Activated CD4-positive, CD25-positive, alpha-beta regulatory T cell treated with anti-CD3 and anti-CD28 coated beads, Interleukin-2, amount 50 U/mL, for 24 hours (primary cell): ENCODE results near the gene CCL19.

ENCODE experiments used
- ATAC-seq, 2 donors: fragments of 150-1000 bp; cut with Tn5 transposase; one replicate each; pipeline ENCODE4 v1.10.0; 2021; ENCODE audit warnings: mild to moderate bottlenecking in 1 of 2, moderate library complexity in 1 of 2

Gene CCL19

DNA sequence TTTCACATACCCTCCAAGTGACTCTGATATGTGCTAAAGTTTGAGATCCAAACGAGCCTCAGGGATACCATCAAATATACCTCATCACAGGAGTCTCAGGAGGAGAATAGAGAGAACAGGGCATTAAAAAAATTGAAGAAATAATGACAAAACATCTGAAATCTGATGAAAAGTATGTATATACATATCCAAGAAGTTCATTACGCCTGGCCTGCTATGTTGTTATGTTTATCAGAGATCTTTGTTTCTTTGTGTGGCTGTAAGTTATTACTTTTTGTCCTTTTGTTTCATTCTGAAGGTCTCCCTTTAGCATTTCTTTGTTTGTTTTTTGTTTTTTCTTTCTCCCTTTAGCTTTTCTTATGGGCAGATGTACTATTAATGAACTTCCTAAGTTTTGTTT lies 2.5 kb upstream of the CCL19 start:
- no peak for ATAC-seq

- no peak for ATAC-seq
Measured at GRCh38 chr9:34691936-34692315, 850 bp upstream of the CCL19 start.

- ATAC-seq, result no peak
Measured at GRCh38 chr9:34689512-34689911, 1.6 kb downstream of the CCL19 start.

DNA sequence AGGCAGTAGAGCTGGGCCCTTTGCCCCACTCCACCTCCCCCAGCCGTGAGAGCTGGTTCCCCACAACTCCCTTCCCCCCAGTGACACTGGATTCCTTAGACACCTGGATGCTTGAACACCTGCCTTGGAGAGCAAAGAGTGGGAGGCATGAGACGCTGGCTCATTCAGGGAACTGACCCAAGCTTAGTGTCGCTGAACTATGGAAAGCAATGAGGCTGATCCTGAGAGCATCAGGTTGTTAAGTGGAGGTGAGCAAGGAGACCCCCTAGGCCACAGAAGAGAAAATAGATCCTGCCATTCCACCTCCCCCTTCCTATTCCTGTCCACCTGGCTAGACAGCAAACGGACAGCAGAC lies 2.0 kb downstream of the CCL19 start:
- no peak for ATAC-seq

- no peak for ATAC-seq
Measured at GRCh38 chr9:34688329-34689115, 2.6 kb downstream of the CCL19 start.

DNA sequence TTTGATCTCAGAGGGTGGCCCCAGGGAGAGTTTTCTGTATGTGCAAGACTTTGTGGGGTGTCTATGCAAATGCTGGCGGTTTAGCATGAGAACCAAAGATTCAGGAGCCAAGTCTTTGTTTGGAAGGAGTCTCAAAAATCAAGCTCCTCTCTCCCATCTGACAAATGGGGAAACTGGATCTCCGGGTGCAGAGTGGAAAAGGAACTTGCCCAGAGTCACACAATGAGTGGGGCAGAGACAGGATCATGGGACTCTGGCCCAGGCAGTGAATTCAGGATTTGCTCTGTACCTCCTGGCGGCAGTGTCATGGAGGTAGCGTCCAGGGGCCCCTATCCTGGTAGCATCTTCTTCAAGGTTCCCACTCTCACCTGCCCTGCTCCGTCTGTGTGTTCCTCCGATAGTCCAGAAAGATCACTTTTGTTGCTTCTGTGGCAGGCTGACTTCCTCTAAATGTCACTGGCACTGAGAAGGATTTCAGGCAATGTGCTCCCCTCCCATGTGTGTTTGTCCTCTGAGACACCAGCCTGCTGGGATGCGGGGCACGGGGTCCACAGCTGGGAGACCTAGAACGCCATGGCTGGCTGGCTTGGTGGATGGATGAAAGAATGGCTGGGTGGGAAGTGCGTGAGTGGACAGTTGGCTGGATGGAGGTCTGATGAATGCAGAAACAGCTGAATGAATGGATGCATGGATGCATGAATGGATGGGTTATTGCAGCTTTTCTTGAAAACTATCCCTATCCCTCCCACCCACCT lies 3.6 kb downstream of the CCL19 start:
- no peak for ATAC-seq

GRCh38 chr9:34686732-34687131 lies 4.3 kb downstream of the CCL19 start:
- ATAC-seq, result no peak

GRCh38 chr9:34686231-34686630 lies 4.8 kb downstream of the CCL19 start:
- ATAC-seq, result no peak

GRCh38 chr9:34685591-34685990 lies 5.5 kb downstream of the CCL19 start:
- ATAC-seq, result no peak

DNA sequence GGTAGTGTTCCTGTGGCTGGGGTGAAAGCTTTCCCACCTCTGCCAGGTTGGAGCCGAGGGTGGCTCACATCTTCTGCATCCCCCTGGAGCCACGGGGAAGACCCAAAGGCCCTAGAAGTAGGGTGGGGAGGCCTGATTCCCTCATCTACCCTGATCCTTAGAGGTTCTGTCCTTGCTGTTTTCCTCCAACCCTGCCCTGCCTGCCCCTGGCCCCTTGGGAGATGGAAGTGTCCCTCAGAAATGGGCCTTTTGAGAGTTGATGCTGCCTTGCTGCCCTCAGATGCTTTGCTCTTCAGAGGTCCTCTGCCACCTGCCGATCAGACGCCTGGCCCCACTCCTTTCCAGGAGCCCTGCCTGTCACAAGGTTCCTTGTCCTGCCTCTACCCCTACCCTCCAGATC lies 6.3 kb downstream of the CCL19 start:
- ATAC-seq, result no peak

GRCh38 chr9:34684145-34684544 lies 6.9 kb downstream of the CCL19 start:
- peak; percentile 99 for ATAC-seq

DNA sequence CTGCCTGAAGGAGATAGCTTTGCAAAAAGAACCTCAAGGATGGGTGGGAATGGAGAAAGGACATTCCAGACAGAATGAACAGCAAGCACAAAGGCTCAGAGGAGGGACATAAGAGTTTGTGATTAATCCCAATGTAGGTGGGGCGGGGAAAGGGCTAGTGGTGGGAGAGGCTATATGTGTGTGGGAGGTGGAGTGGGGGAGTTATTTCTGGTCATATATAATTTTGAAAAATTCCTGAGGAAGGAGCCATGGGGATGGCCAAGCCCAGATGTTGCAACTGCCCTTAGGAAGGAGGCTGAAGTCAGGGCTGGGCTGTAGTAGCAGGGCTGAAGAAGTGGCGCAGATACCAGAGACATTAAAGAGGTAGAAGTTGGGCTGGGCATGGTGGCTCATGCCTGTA lies 15.2 kb downstream of the CCL19 start:
- ATAC-seq, result no peak

DNA sequence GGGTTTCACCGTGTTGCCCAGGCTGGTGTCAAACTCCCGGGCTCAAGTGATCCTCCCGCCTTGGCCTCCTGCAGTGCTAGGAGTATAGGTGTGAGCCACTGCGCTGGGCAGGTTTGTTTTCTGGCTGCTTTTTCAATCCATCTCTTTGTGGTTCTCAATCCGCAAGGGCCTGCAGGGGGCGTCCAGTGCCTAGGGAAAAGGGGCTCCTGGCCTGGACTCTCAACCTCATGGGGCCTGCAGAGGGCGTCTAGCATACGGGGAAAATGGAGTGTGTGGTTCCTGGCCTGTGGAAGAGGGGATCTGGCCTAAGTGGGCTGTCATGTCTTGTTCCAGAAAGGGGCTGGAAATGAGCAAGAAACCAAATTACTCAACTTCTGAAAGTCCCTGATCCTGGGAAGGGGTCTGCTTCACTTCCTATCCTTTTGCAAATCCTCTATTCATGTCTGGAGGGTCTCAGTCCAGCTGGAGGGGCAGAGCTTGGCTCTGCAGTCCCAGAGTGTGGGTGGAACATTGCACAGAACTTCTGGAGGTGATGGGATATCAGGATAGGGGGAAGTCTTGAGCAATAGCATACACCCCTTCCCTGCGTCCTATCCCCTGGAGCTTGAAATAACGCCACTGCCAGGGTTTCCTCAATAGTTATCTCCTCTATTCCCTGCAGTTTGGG lies 15.9 kb downstream of the CCL19 start:
- ATAC-seq, result peak; percentile 59 to 63

DNA sequence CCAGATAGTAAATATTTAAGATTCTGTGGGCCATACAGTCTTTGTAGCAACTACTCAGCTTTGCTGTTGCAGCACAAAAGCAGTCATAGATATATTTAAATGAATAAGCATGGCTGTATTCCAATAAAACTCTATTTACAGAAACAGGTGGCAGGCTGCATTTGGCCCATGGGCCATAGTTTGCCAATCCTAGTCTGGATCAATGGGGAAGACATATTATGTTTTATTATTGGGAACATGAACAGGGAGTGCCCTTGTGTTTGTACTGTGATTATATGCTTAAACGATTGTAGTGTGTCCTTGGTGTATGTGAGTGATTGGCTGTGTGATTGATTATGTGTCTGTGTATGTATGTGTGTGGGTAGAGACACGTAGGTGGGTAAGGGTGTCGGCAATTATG lies 16.6 kb downstream of the CCL19 start:
- ATAC-seq, result no peak

DNA sequence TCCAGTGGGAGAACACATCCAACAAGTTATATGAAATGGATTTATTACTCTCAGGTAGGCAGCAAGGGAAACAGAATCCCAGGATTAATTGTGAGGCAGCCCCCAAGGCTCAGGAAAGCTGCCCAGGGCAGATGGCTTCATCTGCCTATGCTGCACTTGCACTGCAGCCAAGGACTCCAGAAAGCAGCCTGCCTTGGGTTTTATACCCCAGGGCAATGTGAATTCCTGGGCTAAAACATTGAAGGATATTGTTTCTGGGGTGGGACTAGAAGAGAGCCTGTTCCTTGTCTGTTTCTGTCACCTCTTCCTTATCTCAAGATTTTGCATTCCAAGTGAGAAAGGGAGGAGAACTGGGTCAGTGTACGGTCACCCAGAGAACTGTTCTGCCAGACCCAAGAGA lies 19.8 kb downstream of the CCL19 start:
- no peak for ATAC-seq

DNA sequence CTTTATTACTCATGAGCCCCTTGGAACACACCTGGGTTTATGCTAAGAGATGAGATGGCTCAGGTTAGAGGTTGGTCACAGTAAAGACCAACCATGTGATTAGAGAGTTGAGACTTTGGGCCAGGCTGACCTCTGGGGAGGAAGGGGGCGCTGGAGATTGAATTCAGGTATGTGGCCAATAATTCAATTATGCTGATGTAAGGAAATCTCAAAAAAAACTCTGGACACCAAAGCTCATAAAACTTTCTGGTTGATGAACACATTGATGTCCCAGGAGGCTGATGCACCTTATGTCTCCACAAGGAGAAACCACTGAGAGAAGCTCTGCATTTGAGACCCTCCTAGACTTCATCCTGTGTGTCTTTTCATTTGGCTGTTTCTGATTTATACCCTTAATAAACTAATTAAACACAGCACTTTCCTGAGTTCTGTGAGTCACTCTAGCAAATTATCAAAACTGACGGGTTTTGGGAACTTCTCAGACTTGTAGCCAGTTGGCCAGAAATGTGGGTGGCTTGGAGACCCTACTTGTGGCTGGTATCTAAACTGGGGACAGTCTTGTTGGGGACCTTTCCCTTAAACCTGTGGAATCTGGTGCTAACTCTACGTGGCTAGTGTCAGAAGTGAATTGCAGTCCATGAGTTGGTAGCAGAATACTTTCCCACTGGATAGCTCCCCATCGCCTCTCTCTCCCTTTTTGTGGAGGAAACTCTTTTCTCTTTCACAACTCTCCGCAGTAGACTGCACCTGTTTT lies 21.1 kb downstream of the CCL19 start:
- no peak for ATAC-seq

DNA sequence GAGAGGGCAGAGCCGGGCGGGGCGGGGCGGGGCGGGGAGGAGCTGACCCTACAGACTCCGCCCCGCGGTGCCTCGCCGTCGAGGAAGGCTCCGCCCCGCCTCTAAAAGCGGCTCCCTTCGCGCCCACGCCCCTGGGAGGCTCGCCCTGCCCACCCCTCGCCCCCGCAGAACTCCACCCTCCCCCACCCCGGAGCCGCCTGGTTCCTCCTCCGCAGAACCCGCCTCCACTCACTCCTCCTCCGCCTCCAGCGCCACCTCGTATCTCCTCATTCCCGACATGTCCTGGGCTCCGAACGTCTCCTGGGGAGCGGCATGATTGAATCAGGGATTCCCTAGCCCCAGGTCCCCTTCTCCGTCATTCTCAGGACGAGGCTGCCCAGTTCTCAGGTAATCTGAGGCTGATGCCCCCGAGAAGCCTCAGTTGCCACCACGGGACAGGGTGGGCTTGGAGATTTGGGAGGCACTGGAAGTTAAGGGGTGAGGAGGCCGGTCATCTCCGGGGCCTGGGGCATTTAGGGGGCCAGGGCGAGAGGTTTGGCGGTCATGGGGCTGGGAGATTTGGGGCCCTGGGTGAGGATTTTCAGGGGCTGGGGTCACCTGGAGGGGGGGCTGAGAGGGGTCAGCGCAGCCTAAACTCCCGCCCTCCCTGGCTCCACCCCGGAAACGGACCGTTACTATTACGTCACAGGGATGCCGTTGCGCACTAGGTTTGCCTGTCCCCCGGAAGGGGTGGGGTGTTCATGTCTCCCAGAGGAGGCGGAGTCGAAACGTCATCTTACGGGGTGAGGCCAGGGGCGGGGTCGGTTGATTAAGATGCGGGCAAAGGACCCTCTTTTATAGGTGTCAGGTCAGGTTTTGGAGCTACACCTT lies 25.5 kb downstream of the CCL19 start:
- peak; percentile 69 to 72 for ATAC-seq

- peak; percentile 6 to 18 for ATAC-seq
Measured at GRCh38 chr9:34665067-34665380, 26.1 kb downstream of the CCL19 start.

DNA sequence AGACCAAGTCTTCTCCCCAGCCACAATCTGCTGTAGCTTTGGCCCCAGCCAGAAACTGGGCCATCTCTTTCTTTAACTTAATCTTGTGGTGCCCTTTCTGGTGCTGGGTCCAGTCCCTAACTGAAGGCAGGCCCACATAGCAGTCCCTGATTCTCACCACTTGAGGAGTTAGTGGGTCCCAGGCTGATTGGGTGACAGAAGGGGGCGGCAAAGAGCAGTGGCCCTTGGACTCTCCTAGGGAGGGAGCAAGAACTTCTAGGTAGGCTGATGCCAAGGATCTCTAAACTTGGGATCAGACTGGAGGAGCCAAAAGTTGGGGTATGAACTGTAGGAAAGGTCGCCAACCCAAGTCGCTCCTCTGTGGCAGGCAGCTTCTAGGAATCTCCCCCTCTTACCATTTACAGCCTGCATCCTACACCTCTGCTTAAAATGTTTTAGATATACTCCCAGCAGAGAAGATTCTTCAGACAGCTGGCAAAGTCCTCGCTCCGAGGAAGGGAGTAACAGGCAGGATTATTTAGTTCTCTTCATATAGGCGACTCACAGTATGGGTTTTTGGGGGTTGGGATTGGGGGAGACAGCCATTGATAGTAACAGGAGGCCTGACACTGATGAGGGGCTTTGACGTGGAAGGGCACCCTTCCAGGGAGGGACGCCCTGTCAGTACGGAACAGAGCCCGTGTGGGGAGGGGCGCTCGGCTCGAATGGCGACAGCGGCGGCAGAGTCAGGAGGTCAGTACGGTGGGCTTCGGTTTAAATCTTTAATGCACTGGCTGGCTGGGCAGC lies 26.6 kb downstream of the CCL19 start:
- peak; percentile 62 to 67 for ATAC-seq

- no peak for ATAC-seq
Measured at GRCh38 chr9:34663303-34663605, 27.8 kb downstream of the CCL19 start.

DNA sequence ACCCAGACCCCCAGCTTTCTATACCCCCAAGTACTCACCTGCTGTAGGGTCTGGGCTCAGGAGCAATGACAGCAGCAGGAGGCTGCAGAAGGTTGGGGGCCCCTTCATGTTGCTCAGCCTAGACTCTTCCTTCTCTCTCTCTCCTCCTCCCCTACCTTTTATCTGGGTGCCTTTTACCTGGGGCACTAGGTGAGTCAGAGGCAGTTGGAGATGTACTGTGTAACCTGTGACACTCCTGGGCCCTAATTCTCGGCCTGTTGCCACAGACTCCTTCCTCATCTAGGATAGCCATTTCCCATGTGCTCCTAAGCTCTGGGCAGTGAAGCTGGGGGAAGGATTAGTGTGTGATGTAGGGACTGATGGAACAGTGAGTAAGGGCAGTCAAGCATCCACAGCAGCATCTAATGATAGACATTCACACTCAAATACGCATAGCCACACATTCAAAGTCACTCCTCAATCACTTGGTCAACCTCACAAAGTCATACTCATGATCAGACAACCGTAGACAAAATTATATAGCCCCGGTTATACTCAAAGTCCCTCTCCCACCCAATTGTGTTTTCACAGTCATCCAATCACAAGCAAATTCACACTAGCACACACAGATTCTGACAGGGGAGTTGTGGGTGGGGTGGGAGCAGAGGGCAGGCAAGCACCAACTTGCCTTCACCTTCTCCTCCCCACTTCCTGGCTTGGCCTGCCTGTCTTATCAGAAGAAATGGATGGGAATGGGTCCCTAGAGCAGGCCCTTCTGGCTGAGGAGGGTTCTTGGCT lies 28.4 kb downstream of the CCL19 start, which contains the start of gene CCL27:
Gene CCL27 (minus strand): TSS at position 132 of the 777 bp plus-strand sequence. CDS start 24 bp downstream, at position 108.
- ATAC-seq, result no peak
